HG03460 (cell line): ENCODE data around the gene CDO1.

Experiments used
- ATAC-seq: cut with Tn5 transposase; IDR thresholded peaks from one replicate; pipeline ENCODE4 v1.9.1; 2021; ENCODE audit not compliant: unreplicated experiment

Gene CDO1

DNA sequence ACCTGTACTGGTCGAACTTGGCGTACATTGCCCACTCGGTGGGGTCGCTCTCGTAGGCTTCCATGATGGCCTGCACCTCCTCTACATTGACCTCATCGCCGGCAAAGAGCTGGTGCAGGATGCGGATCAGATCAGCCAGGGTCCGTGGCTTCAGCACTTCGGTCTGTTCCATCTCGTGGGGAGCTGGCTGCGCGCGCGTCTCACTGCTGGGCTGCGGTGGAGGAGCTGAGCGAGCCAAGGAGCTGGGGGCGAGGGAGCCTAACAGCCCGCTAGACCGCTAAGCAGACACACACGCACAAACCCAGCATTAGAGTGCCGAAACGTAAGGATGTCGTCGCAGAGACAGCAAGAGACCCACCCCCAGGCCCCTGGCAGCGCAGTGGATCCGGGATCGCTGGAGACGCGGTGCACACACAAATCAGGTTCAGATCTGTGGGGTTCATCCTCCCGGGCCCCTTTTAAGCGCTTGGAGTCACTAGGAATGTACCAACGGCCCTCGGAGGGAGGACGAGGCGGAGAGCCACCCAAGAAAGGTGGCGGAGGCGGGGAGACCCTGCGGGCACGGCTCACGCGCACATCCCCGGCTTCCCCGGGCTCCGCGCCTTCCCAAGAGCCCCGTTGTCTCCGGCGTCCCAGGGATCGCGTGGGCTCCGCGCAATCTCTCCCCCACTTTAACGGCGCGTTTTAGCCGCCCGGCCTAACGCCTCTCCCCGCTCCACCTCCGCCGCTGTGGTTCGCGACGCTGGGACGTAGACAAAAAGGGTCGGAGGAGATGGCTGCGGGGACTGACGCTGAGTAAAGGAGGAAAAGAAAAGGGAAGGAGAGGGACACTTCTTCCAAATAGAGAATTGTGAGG lies at the start of gene CDO1:
TSS of gene CDO1 (minus strand) at position 434 of the 856 bp plus-strand sequence. CDS start at position 172, 262 bp downstream.
- no peak for ATAC-seq

DNA sequence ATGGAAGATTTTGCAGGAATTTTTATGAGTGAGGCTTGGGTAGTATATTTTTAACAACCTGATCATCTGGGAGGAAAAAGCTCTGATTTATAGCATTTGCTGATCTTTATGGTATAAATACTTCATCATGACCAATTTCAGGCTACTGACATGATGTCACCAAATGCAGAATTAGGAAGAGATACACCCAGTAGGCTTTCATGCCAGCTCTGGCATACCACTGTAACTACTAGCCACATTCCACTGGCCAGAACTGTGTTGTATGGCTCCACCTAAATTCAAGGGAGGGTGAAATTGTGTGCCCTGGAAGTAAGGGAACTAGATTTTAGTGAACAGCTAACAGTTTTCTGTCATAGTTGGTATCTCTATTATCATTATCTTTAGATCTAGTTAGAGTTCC lies 42.9 kb upstream of the CDO1 start:
- ATAC-seq, result no peak

DNA sequence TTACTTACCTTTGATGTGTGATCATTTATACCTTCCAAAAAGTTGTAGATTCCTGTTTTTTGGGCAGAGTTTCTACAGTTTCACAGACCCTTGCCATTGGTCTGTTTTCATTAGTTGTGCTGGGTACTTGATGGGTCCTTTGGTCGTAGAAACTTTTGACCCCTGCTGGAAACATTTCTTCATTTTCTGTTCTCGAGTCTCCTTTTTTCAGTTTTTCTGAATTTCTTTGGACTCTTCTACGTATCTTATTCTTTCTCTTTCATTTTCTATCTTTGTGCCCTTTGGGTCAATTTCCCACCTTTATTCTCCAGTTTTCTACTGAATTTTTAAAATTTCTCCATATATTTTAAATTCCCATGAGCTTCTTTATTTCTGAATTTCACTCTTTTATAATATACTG lies 41.9 kb upstream of the CDO1 start:
- no peak for ATAC-seq

DNA sequence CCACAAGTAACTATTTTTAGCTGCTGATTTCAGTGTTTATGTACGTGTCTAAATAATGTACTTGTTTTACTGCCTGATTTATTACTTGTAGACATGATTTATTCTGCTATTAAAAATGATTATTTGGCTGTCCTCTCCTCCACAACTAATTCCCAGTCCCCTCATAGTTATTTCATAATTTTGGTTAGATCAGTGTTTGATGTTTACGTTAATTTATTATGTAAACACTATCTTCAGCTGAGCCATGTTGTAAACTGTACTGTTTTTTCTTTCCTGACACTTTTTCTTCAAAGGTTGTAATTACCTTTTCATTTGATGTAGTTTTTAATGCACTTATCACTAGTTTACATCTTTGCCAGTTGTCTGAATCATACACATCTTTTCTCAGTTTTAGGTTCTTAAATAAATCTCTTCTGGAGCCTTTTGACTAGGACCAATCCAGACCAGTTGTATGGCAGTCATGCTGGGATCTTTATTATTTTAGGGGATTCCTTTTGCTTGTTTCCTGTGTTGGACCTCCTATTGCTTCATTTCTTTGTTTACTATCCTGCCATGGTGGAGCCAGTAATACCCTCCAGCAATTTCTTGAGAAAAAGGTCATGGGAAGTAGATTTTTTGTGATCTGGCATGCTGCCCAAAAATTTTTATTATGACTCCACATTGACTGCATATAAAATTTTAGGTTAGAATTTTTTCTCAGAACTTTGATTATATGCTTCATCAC lies 41.3 kb upstream of the CDO1 start:
- ATAC-seq, result no peak

DNA sequence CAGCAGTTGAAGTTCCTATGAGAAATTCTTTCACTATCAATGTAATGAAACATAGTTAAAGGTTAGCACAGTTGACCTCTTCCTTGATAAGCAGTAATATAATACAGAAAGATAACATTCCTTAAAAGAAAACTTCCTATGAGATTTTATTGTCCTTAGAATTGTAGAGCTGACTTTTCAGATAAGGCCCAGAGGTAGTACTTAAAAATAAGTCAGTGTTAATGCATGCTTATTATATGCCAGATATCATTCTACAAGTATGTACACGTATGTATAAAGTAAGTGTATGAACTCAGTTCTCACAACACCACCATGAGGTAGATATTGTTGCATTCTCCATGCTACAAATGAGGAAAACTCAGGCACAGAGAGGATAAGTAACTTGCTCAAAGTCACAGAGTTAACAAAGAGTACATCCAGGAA lies 40.6 kb upstream of the CDO1 start:
- ATAC-seq, result no peak

DNA sequence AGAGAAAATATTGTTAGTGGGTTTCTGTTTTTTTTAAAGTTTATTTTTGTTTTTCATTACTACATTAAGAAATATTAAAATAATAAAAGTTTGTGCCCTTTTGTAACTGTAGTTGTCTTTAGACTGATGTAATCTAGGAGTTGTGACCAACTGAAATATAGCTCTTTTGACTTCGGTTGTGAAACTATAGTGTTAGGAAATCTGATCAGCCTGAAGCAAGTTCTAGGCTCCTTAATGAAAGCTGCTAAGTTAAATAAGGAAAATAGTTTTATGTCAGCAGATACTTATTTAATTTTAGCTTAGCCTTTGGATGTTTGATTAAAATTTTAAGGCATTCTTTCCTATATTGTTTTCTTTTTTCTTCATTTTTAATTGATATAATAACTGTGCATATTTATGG lies 39.5 kb upstream of the CDO1 start:
- ATAC-seq, result no peak

DNA sequence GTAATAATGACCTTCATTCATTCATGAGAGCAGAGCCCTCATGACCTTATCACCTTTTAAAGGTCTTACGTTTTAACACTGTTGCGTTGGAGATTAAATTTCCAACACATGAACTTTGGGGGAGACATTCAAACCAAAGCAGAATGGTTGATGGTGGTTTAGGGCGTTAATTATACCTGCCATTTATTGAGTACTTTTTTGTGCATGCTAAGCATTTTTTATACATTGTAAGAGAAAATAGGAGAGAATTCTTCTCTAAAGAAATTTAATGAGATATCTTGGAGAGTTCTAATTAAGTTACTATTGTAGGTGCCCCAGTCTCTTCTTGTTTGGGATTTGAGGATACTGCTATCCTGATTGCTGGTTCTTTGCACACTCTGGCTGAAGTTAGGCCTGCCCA lies 37.7 kb upstream of the CDO1 start:
- ATAC-seq, result no peak

DNA sequence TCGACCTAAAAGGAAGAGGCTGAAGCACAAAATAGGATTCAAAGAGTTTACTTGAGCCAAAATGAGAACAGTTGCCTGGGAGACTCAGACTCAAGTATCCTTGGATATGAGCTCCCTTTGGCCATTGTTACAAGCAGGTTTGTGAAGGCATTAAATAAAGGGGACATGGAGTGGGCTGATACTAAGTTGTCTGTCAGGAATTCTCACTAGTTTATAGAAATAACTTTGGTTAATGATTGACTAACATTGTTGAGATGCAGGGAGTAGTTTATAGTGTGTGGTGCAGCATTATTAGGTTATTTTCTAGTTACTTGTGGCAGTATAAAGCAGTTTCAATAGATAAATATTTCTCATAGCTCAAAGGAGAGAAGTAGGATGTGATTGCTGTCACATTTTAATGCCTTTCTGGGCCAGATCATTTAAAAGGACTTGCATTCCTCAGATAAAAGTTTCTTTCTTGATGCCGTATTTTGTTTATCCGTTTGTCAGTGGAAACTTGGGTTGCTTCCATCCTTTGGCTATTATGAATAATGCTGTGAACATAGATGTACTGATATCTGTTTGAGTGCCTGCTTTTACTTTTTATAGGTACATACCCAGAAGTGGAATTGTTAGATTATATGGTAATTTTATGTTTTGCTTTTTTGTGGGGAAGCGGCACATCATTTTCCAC lies 34.4 kb upstream of the CDO1 start:
- ATAC-seq, result no peak

DNA sequence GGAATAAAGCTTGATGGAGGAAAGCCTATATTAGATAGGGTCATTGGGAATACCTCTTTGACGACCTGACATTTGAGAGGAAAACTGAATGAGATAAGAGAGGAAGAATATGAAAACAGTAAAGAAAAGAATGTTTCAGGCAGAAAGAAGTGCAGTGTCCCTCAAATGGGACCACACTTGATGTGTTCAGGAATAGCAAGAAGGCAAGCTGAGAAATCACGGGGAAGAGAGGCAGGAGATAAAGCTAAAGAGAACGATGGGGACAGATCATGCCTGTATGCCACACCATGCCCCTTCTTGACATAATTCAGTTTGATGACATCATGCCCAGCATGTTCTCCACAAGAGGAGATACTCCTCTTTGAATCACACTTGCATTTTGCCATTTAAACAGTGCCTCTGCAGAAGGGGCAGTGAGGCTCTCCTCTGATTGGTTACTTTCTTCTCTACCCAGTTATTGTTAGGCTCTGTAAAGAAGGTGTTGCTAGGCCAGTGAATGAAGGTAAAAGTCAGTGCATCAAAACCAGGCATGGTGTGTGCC lies 32.9 kb upstream of the CDO1 start:
- ATAC-seq, result no peak

DNA sequence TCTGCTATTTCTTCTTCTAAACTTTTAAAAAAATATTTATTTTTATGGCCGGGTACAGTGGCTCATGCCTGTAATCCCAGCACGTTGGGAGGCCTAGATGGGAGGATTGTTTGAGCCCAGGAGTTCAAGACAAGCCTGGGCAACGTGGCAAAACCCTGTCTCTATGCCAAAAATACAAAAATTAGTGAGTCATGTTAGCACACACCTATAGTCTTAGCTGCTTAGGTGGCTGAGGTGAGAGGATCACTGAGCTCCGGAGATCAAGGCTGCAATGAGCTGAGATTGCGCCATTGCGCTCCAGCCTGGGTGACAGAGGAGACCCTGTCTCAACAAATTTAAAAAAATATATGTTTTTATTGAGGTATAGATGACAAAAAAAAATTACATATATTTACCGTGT lies 30.8 kb upstream of the CDO1 start:
- no peak for ATAC-seq

DNA sequence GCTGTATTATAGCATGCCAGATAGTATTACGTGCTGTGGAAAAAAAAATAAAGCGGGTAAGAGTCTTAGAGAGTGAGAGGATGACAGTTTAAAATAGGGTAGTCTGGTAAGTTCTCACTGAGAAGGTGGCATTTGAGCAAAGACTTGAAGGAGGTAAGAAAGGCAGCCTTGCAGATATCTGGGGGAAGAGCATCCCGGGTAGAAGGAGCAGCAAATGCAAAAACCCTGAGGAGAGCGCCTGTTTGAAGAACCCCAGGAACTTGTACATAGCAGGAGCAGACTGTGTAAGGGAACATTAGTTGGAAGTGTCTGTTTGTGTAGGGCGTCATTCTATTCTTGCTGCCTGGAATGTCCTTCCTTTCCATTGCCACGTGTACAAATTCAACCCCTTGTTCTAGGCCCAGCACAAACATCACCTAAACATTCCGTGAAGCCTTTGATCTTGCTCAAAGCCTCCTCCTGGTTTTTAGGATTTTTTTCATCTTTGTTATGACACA lies 27.9 kb upstream of the CDO1 start:
- ATAC-seq, result no peak

DNA sequence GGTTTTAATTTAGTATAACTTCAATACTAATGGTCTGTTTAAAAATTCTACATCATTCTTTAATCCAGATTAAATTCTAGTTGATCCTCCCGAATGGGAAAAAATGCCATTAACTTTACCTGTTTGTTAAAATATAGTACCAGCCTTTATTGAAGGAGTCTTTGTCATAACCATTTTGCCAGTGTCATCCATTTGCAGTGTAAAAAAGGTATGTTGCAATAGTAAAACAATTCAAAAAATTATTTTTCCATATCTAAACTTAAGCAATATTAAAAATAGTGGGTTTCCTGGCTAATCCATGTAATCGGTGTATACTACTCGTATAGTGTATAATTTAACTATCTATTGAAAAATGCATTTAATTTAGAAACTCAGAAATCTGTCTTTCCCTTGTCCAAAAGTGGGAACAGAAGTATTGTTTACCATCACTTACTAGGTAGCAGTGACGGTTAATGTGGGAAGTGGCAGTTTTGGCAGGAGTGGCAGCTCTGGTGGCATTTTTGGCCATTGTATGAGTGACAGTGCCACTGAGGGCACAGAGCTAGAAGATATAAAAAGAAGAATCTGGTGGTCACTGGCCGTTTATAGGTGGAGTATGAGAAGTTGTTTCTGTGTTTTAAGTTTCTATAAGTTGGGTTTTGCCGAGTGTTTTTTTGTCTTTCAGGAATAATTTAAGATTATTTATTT lies 27.1 kb upstream of the CDO1 start:
- ATAC-seq, result no peak

DNA sequence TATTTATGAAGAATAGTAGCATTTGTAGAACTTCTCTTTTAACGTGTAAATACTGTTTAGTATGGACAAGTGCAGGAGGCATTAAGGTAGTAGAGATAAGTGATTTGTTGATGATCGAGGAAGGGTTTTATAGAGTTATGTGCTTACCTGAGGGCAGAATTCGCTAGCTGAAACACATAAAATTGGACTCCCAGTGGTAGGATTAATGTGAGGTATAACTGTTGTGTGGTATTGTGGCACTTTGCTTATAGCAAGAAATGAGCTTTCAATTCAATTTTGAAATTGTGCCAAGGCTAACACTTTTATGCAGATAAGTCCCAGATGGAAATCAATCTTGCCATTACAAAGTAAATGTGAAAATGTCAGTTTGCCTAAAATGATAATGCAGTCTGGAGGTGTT lies 26.5 kb upstream of the CDO1 start:
- ATAC-seq, result no peak

DNA sequence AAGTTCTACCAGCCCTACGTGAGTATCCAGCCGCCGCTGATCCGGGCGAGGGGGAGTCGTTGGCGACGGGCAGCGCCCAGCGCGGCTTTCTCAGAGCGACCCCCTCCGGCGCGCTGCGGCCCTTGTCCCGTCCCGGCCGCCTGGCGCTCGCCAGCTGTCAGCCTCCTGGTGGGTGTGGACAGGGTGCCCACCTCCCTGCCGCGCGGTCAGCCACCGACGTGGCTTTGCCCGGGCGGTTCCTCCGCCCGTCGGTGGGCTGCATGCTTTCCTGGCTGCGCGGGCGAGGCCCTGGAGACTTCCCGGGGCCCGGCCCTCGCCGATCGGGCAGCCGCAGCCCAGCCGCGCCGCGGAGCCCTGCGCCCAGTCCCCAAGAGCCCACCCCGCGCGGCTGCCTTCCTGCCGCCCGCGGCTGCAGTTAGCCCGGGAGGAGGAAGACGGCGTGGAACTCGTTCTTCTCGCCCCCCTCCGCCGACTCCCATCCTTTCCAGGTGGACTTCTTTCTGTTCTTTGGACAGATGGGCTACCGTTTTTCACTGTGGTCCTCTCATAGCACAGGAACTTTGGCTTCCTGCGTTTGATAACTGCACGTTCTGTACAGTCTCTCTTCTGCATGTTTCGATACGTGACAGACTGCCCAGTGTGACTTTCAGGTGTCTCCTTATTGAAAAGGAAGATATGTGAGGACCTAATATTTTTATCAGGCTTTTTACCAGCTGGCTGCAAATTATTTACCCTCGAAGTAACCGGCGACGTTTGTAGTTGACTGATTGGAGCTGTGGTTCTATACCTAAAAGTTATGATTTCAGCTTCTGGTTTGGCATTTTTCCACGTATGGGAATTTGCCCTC lies 25.9 kb upstream of the CDO1 start:
- ATAC-seq, result peak; percentile 34

DNA sequence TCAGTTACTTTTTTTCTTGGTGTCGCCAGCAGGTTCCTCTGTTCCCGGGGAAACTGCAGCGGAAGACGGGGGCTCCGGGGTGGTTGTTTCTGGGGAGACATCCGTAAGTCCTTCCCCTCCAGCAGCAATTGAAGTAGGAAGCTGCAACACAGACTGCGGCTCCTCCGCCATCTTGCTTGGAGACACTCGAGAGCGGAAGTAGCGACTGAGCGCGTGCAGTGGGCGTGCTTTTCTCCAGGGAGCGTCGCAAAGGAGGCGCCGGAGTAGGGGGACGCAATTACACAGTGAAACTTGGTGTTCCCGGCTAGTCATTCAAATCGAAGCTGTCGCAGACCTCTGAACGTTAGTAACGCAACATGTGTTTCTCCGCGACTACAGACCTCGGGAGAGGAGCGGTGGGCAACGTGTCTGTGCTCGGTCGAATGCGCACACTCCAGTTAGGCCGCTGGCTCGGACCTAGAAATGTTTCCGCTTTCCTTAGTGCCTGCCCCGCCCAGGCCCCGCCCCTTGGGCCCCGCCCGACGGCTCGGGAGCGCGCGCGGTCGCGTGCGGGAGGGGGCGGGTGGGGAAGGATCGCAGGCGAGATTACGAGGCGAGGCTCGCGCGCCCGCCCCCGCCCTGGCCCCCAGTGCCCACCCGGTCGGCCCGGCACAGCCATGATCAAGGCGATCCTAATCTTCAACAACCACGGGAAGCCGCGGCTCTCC lies 25.1 kb upstream of the CDO1 start, which contains the start of the genes AP3S1 and ATG12:
TSS of gene AP3S1 (plus strand) at position 554 of the 707 bp plus-strand sequence. CDS start at position 657, 103 bp downstream.
TSS of gene ATG12 (minus strand) at position 184 of the 707 bp plus-strand sequence. CDS start at position 171, 13 bp downstream.
- peak; percentile 80 for ATAC-seq

DNA sequence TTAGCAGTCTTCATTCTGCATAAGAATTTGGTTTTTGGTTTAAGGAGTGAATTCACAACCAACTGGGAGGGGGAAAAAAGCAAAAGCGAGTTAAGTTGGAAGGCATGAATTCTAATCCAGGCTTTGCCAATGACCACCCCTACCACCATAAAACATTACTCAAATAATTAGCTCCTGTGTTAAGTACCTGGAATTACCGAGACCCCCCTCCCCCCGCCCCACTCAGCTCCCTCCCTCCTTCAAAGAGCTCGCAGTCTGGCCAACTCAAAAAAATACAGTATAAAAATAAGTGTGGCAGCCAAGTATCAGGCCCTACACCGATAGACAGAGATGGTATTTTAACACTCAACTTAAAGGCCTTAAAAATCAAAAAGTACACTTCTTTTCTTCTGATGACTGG lies 24.4 kb upstream of the CDO1 start:
- no peak for ATAC-seq

DNA sequence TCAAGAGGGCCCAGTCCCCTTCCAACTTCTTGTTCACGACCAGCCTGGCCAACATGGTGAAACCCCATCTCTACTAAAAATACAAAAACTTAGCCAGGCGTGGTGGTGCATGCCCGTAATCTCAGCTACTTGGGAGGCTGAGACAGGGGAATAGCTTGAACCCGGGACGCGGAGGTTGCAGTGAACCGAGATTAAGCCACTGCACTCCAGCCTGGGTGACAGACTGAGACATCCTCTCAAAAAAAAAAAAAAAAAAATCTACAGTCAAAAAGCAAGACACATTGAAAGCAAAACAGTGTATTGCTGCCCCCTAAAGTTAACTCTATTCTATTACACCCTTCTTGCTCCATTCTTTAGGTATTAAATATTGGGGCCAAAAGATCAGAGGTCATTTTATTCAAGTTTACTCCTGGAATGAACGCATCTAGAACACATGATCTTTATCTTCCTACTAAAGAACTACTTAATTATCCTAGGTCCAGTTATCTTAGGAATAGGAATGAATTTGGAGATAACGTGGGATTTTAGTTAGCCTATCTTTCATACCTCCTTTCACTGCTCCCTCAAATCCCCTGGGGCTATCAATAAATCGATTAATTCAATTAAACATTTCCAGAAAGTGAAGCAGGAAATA lies 22.5 kb upstream of the CDO1 start:
- peak; percentile 13 for ATAC-seq

DNA sequence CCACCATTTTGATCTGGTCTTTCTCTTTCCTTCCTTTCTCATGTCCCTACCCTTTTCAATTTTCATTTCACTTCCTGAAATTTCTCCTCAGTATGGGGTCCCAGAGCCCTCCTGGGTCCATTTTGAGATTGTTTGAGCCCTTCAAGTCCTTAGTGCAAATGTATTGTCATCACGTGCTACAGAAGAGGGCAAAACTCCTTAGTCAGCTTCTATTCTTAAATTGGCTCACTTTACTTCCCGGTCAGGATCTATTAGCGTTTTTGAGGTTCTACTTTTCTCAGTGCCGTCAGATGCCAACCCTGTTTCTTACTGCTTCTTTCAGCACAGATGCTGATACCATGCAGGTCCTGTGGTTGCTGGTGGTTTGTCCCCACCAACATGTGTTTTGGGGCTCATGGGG lies 19.0 kb upstream of the CDO1 start:
- no peak for ATAC-seq
